Thymus (tissue), 14 donors: ENCODE results near the gene ADAR. TPM values are rescaled to one million over a fixed set of nuclear protein-coding genes. Genes with fewer than 3 reads are reported as not detected.
"Not testable (repeated sequence)": the region's sequence is repeated elsewhere in the genome, so short reads cannot be mapped to it uniquely, and the experiment has no call there.

ENCODE experiments used
- DNase-seq, 9 donors: peaks; one replicate each; pipeline ENCODE4 v3.0.0-alpha.2; 2013; ENCODE audit warnings: low spot score in 9 of 9, low read depth in 6 of 9, missing footprints in 1 of 9
- H3K27ac ChIP-seq, 2 donors: one replicate each; pipeline ENCODE4 v1.5.1; 2013; ENCODE audit warnings: control low read depth in 1 of 2, low read depth in 1 of 2, low read length in 1 of 2, mild to moderate bottlenecking in 1 of 2, moderate library complexity in 1 of 2
- H3K27me3 ChIP-seq, 2 donors: one replicate each; pipeline ENCODE4 v1.5.1; 2013; ENCODE audit warnings: low read length in 1 of 2; ENCODE audit not compliant: control insufficient read depth in 2 of 2, insufficient read depth in 1 of 2
- H3K36me3 ChIP-seq, 2 donors: one replicate each; pipeline ENCODE4 v1.5.1; 2013; ENCODE audit warnings: low read length in 1 of 2, mild to moderate bottlenecking in 1 of 2, moderate library complexity in 1 of 2; ENCODE audit not compliant: control insufficient read depth in 2 of 2, insufficient read depth in 2 of 2
- H3K4me1 ChIP-seq, 2 donors: one replicate each; pipeline ENCODE4 v1.5.1; 2013; ENCODE audit warnings: low read length in 2 of 2; ENCODE audit not compliant: control insufficient read depth in 2 of 2, insufficient read depth in 2 of 2
- H3K4me3 ChIP-seq, 2 donors: one replicate each; pipeline ENCODE4 v1.5.1; 2013; ENCODE audit warnings: low read length in 2 of 2, control low read depth in 1 of 2, mild to moderate bottlenecking in 1 of 2
- H3K9me3 ChIP-seq, 2 donors: one replicate each; pipeline ENCODE4 v1.5.1; 2013; ENCODE audit warnings: low read length in 1 of 2, mild to moderate bottlenecking in 1 of 2; ENCODE audit not compliant: control insufficient read depth in 2 of 2, insufficient read depth in 1 of 2
- WGBS: extraction: QIAGEN DNeasy Blood & Tissue Kit; methylation state at CpG from one replicate; pipeline ENCODE4 v1.1.7; 2013; 5-methylcytosine and 5-hydroxymethylcytosine counted together
- long read RNA-seq, 10 donors: transcript quantifications; one replicate each; lab custom pipeline, GENCODE V29; 2026
- polyA plus RNA-seq: library from polyadenylated mRNA; stranded (reverse); fragments of 200-250 nt; gene quantifications from one replicate; pipeline ENCODE4 v1.2.3, GENCODE V29; 2013
- total RNA-seq: library from RNA; stranded (reverse); fragments of 120-200 nt; gene quantifications from one replicate; pipeline ENCODE4 v1.2.4, GENCODE V29; 2013
- donor health status: healthy.

The ADAR gene
- total RNA-seq (92.8 TPM), polyA plus RNA-seq (49.7 TPM)
- long read RNA-seq, donor 1, partial matches to known transcripts = 0 of 2 reads
- long read RNA-seq, donor 1, other reads (novel, unspliced or antisense) = 0 of 2 reads
- long read RNA-seq, donor 2, full-length matches to known transcripts = 16 of 204 reads
- long read RNA-seq, donor 2, partial matches to known transcripts = 188 of 204 reads
- long read RNA-seq, donor 2, other reads (novel, unspliced or antisense) = 0 of 204 reads
- long read RNA-seq, donor 3, full-length matches to known transcripts = 4 of 35 reads
- long read RNA-seq, donor 3, partial matches to known transcripts = 31 of 35 reads
- long read RNA-seq, donor 3, other reads (novel, unspliced or antisense) = 0 of 35 reads
- long read RNA-seq, donor 4, full-length matches to known transcripts = 4 of 17 reads
- long read RNA-seq, donor 4, partial matches to known transcripts = 13 of 17 reads
- long read RNA-seq, donor 4, other reads (novel, unspliced or antisense) = 0 of 17 reads
- long read RNA-seq, donor 5, full-length matches to known transcripts = 9 of 59 reads
- long read RNA-seq, donor 5, partial matches to known transcripts = 50 of 59 reads
- long read RNA-seq, donor 5, other reads (novel, unspliced or antisense) = 0 of 59 reads
- long read RNA-seq, donor 6, full-length matches to known transcripts = 9 of 26 reads
- long read RNA-seq, donor 6, partial matches to known transcripts = 17 of 26 reads
- long read RNA-seq, donor 6, other reads (novel, unspliced or antisense) = 0 of 26 reads
- long read RNA-seq, donor 7, full-length matches to known transcripts = 6 of 39 reads
- long read RNA-seq, donor 7, partial matches to known transcripts = 33 of 39 reads
- long read RNA-seq, donor 7, other reads (novel, unspliced or antisense) = 0 of 39 reads
- long read RNA-seq, donor 8, partial matches to known transcripts = 17 of 17 reads
- long read RNA-seq, donor 8, other reads (novel, unspliced or antisense) = 0 of 17 reads
- long read RNA-seq, donor 9, partial matches to known transcripts = 9 of 10 reads
- long read RNA-seq, donor 9, other reads (novel, unspliced or antisense) = 0 of 10 reads
- long read RNA-seq, donor 10, full-length matches to known transcripts = 3 of 35 reads
- long read RNA-seq, donor 10, partial matches to known transcripts = 32 of 35 reads
- long read RNA-seq, donor 10, other reads (novel, unspliced or antisense) = 0 of 35 reads

- Histone ChIP-seq H3K36me3 (peaks cover 6 to 20% of the 10 kb centered on the region in 2 donors), H3K4me1 (peaks cover 25 to 53% of the 10 kb centered on the region in 2 donors), H3K27me3 (no peaks in the 10 kb centered on the region), H3K27ac (peak within 1 kb of the TSS; percentile 94 to 98), H3K4me3 (peak within 1 kb of the TSS; percentile 72 to 89), H3K9me3 (no peaks in the 10 kb centered on the region)
- peak; percentile 78 to 96 (median 87) for DNase-seq
- under 1% methylated on average over 59 of the region's 59 CpGs for WGBS
Measured at GRCh38 chr1:154607609-154608396, at the start of gene ADAR. TSS of gene ADAR (minus strand) at chr1:154608186. CDS start at chr1:154608006, 180 bp downstream.

- Histone ChIP-seq H3K9me3 (no peaks in the 10 kb centered on the region), H3K4me3 (no peak overlapping the region), H3K27me3 (no peaks in the 10 kb centered on the region), H3K4me1 (no peaks in the 10 kb centered on the region), H3K36me3 (no peaks in the 10 kb centered on the region), H3K27ac (no peak overlapping the region)
- DNase-seq = no peak
- WGBS = 35% methylated on average over 2 of the region's 2 CpGs
Measured at GRCh38 chr1:154657556-154657955, 49.6 kb upstream of the ADAR start.

GRCh38 chr1:154652893-154653292 is 44.9 kb upstream of the ADAR start:
- Histone ChIP-seq H3K27ac (no peak overlapping the region), H3K4me1 (no peaks in the 10 kb centered on the region), H3K36me3 (no peaks in the 10 kb centered on the region), H3K4me3 (no peak overlapping the region), H3K9me3 (no peaks in the 10 kb centered on the region), H3K27me3 (peaks cover 0 to 2% of the 10 kb centered on the region in 2 donors)
- peak in 1 of 9 donors; percentile 24 for DNase-seq

GRCh38 chr1:154644724-154645123 is 36.7 kb upstream of the ADAR start:
- DNase-seq, H3K4me1 ChIP-seq, H3K36me3 ChIP-seq, H3K27ac ChIP-seq, H3K9me3 ChIP-seq, H3K4me3 ChIP-seq, H3K27me3 ChIP-seq: not testable (repeated sequence)
- 98% methylated on average over 3 of the region's 3 CpGs for WGBS

GRCh38 chr1:154641534-154641933 is 33.5 kb upstream of the ADAR start:
- 94% methylated on average over 1 of the region's 1 CpG for WGBS
- H3K27ac ChIP-seq = no peak overlapping the region
- H3K4me3 ChIP-seq = no peak overlapping the region

DNA sequence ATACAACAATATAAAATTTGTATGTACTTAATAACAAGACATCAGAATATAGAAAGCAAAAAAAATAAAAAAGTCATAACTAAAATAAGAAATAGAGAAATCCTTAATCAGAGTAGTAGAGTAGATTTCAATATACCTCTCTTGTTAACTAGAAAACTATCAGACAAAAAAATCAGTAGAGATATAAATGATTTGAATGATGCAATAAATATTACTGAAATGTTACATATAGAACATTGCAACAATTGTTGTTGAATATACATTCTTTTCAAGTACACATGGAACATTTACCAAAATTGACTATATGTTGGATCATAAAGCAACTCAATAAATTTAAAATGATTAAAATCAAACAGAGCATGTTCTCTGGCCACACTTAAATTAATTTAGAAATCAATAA is 31.9 kb upstream of the ADAR start:
- Histone ChIP-seq H3K9me3 (peaks cover 0 to 3% of the 10 kb centered on the region in 2 donors), H3K4me1 (no peaks in the 10 kb centered on the region), H3K36me3 (no peaks in the 10 kb centered on the region), H3K4me3 (no peak overlapping the region), H3K27ac (no peak overlapping the region), H3K27me3 (no peaks in the 10 kb centered on the region)
- DNase-seq = no peak

More at GRCh38 chr1:154641534-154641933, 33.5 kb upstream of the ADAR start:
- no peaks in the 10 kb centered on the region for H3K4me1 ChIP-seq
- H3K27me3 ChIP-seq = no peaks in the 10 kb centered on the region
- no peaks in the 10 kb centered on the region for H3K36me3 ChIP-seq
- H3K9me3 ChIP-seq = peaks cover 0 to 3% of the 10 kb centered on the region in 2 donors
- no peak for DNase-seq

DNA sequence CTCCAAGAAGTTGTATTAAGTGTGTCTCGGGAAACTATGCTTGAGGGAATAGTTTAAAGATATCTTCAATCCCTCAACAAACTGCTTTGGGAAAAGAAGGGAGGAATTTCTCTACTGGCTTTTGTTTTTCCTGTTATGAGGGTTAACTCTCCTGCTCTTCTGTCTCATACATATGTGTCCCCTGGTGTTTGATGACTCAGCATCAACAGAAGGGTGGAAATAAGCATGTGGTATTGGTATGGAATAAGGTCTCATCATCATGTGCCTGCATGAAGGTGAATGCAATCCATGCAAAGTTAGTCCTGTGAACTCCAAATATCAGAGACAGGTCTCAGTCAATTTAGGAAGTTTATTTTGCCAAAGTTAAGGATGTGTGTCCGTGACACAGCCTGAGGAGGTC is 27.2 kb upstream of the ADAR start:
- H3K4me3 ChIP-seq = no peak overlapping the region
- DNase-seq = no peak
- H3K36me3 ChIP-seq = no peaks in the 10 kb centered on the region
- peaks cover 0 to 3% of the 10 kb centered on the region in 2 donors for H3K9me3 ChIP-seq
- H3K27me3 ChIP-seq = peaks cover 0 to 8% of the 10 kb centered on the region in 2 donors
- 89% methylated on average over 2 of the region's 2 CpGs for WGBS
- H3K4me1 ChIP-seq = no peaks in the 10 kb centered on the region
- no peak overlapping the region for H3K27ac ChIP-seq

GRCh38 chr1:154629675-154630073 is 21.7 kb upstream of the ADAR start:
- peaks cover 9 to 15% of the 10 kb centered on the region in 2 donors for H3K4me1 ChIP-seq
- no peak for DNase-seq

More at GRCh38 chr1:154629675-154630073, 21.7 kb upstream of the ADAR start:
- Histone ChIP-seq H3K36me3 (no peaks in the 10 kb centered on the region), H3K27ac (no peak overlapping the region), H3K27me3 (peaks cover 0 to 8% of the 10 kb centered on the region in 2 donors), H3K4me3 (no peak overlapping the region), H3K9me3 (peaks cover 0 to 3% of the 10 kb centered on the region in 2 donors)
- WGBS = 0% methylated on average over 1 of the region's 1 CpG
